CD1c-positive myeloid dendritic cell (primary cell): ENCODE data around the gene FAT1.

Experiments used
- DNase-seq: peaks from one replicate; pipeline ENCODE4 v3.0.0-alpha.2; 2016; ENCODE audit errors: extremely low spot score

FAT1 gene

DNA sequence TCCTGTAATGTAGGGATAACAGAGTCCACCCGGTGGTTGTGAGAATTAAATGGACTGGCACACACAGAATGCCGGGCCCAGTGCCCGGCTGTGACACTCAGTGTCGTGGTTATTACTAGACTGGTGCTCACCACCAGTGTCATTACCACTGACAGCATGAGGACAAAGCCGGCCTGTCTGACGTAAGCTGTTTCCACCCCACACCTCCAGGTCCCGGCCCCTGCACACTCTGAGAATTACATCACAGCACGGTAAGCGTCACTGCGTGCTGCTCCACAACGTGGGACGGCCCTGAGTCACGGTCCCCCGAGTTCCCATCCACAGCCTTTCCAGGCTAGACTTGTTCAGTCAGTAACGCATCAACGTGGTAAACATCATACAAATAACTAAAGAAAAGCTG, 22.9 kb downstream of the FAT1 start:
- no peak for DNase-seq

GRCh38 chr4:186699881-186700397, 23.7 kb downstream of the FAT1 start:
- no peak for DNase-seq

DNA sequence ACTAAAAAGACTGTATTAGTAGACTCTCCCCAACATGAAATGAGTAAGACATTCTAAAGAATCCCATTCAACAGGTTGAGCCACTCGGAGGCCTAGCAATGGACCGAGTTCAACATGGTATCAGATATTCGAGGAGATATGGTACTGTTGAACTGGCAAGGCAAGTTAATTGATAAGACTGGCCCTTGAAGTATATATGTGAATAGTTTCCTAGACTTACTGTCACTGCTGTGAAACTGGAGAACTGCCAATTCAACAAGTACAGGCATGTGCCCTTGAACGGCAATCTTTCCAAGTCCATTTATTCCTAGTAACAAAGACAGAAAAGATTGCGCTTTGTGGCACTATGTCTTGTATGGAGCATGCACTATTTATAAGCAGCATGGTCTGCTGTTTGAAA, 24.4 kb downstream of the FAT1 start:
- no peak for DNase-seq

DNA sequence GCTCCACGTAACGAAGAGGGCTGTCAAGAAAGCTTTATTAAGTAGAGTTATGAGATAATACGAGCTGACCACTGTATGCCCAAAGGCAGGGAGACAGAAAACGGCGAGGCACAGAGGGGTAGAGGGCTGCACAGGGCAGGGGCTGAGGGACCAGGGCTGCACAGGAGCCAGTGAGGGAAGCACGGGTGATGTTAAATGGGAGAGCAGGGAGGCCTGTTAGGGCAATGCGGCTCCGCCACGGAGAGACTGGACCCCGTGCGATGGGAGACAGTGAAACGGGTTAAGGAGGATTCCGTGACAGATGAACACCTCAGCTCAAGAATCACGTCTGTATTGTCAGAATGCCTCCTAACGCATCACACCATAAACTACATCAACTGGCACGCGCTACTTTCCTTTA, 25.1 kb downstream of the FAT1 start:
- no peak for DNase-seq

- no peak for DNase-seq
Observed at GRCh38 chr4:186698028-186698427, 25.6 kb downstream of the FAT1 start.

DNA sequence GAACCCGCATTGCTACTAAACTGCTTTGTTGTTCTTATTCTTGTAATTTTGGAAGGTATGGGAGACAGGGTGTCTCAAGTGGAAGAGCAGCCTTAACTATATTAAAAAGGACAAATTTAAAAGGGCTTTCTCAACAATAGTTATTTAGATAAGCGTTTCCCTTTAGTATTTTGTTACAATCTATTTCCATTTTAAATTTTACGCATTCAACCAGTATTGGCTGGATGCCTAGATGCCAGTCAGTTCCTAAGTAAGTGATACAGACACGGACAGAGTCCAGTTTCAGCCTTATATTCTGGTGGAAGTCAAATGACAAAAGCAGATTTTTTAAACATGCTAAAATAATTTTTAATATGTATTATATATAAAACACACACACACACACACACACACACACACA, 28.3 kb downstream of the FAT1 start:
- no peak for DNase-seq

GRCh38 chr4:186693894-186694293, 29.8 kb downstream of the FAT1 start:
- DNase-seq: no peak

- no peak for DNase-seq
Observed at GRCh38 chr4:186693159-186693815, 30.4 kb downstream of the FAT1 start.

DNA sequence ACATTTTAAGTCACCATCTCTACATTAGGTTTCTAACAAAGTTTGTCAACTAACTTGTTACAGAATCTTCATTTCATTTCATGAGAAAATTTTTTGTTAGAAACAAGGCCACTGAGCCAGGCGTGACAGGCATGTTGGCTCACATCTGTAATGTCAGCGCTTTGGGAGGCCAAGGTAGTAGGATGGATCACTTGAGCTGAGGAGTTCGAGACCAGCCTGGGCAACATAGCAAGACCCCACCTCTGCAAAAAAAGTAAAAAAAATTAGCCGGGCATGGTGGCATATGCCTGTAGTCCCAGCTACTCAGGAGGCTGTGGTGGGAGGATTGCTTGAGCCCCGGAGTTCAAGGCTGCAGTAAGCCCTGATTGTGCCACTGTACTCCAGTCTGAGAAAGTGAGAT, 32.3 kb downstream of the FAT1 start:
- DNase-seq: no peak

DNA sequence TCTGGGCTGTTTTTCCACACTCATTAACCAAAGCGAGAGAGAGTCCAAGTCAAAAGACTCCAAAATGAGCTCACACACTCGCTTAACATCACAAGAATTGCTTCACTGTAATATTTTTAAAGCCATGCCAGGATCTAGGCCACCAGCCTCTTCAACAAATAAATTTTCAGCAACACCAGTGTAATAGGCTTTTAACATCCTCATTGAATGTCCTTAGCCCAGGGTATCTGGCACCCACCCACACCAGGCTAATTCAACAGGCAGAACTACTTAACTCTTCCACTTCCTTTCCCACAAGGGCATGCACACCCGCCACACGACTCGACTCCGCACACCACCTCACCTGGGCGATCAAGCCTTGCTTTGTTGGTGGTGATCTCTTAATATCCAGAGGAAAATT, 34.2 kb downstream of the FAT1 start:
- DNase-seq: no peak

- no peak for DNase-seq
Observed at GRCh38 chr4:186688150-186688943, 35.3 kb downstream of the FAT1 start.

DNA sequence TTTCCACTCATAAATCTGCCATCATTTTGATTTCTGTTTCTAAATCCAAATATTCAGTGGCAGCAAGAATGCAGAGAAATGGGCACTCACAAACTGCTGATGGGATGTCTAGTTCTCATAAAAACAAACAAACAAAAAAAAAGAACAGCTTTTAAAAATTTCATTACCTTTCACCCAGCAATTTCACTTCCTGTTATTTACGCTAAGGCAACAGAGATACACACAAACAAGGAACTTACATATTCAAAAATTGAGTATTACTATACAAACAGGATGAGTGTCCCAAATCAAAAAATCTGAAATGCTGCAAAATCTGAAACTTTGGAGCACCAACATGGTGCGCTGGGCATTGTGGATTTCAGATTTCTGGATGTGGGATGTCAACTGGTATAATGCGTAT, 36.4 kb downstream of the FAT1 start:
- no peak for DNase-seq

DNA sequence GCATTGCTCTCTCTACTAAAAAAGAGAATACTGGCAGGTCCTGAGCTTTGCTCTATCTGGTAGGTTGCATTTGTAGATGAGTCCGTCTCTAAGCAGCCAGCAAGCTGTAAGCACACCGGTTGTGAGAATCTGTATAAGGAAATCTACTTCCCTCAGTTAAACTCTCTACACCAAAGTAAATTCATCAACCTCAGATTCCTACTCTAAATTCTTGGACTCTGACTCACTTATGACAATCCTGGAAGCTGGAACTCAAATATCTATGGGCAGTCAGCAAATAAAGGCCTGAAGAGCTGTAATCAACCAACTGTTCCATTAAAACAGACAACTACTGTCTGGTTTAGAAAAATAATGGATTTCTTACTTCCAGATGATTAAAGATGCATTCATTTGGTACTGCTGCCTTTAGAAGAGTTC, 37.9 kb downstream of the FAT1 start:
- no peak for DNase-seq

DNA sequence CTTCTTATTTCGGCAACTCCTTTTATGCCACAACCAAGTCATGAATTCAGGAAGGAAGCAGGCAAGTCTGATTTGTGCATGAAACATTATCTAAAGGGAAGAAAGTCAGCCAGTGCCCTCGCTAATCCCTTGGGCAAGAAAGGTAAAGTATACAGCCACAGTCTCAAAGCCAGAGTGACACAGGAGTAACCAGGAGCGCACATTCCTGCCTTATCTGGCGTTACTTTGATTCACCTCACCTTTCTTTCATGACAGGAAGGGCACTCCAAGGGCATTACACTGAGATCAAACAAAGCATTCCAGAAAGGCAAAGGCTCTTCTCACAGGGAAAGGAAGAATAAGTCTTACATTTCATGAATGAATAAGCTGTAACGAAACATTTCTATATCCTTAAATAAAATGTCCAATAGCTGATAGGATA, 38.8 kb downstream of the FAT1 start:
- DNase-seq: no peak

GRCh38 chr4:186684220-186684619, 39.4 kb downstream of the FAT1 start:
- DNase-seq: no peak

DNA sequence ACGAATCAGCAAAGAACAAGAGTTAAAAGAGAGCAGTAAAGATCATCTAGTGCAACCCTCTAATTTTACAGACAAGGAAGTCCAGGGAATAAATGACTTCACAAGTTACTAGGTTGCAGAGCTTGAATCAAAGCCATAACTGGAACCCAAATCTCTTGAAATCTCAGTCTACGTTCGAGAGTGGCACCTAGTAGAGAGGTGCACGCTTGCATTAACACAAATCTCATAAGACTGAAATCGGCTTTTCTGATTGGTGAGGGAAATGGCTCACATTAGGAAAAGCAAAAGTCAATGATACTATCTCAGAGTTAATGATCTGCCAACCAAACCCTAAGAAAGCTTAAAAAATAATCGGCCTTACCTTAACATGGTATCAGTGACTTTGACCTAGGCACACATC, 43.0 kb downstream of the FAT1 start:
- DNase-seq: no peak

- DNase-seq: no peak
Observed at GRCh38 chr4:186676531-186677161, 47.0 kb downstream of the FAT1 start.

GRCh38 chr4:186669735-186670134, 53.9 kb downstream of the FAT1 start:
- no peak for DNase-seq

DNA sequence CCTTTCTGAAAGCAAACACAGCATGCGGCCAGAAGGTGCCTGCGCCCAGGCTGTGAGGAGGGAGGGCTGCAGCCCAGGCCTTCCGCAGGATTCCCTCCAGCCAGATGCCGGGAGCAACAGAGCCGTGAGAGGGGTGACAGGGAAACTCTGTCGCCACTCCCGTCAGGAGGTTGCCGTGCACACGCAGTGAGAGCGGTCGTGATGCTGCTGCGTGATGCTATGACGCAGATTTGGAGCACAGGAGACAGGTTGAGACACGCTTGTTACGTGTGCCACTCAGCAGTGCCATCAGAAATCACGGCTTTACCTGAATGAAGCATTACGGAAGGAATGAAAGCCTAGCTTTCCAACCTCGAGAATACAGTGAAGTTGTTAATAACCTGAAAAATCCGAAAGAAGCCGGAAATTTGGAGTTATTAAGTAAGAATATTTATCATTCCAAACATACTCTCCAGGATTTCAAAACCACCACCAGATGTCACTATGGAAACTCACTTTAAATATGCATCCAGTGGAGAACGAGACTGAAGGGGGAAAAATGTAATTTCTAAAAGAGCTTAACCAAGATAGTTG, 54.4 kb downstream of the FAT1 start:
- no peak for DNase-seq

GRCh38 chr4:186666750-186667149, 56.9 kb downstream of the FAT1 start:
- DNase-seq: no peak

- DNase-seq: no peak
Observed at GRCh38 chr4:186666252-186666651, 57.4 kb downstream of the FAT1 start.

DNA sequence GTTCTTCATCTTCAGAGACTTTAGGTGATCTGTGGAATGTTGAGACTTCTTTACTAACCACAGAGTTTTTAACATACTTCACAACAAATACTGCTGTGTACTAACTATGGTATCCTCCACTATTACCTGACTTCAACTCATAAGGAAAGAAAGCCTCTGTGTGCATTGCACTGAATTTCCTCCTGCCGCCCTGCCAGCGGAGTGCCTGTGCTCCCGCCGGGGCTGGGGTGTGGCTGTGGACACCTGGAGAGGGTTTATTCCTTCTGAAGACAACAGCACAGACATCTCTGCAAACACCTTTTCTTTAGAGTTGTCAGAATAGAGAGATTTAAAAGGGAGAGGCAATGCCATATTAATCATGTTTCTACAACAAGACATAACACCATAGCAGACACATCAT, 63.3 kb downstream of the FAT1 start:
- DNase-seq: no peak

GRCh38 chr4:186659935-186660334, 63.7 kb downstream of the FAT1 start:
- DNase-seq: no peak
